Measurements from ENCODE around the gene ADGRL2. TPM values are rescaled to one million over a fixed set of nuclear protein-coding genes. Genes with fewer than 3 reads are reported as not detected.

The ADGRL2 gene
- 0.97 TPM in 1 of 2 replicates, not detected in the other for total RNA-seq (2014; rRNA removed; shearing (Covaris generic))

DNA sequence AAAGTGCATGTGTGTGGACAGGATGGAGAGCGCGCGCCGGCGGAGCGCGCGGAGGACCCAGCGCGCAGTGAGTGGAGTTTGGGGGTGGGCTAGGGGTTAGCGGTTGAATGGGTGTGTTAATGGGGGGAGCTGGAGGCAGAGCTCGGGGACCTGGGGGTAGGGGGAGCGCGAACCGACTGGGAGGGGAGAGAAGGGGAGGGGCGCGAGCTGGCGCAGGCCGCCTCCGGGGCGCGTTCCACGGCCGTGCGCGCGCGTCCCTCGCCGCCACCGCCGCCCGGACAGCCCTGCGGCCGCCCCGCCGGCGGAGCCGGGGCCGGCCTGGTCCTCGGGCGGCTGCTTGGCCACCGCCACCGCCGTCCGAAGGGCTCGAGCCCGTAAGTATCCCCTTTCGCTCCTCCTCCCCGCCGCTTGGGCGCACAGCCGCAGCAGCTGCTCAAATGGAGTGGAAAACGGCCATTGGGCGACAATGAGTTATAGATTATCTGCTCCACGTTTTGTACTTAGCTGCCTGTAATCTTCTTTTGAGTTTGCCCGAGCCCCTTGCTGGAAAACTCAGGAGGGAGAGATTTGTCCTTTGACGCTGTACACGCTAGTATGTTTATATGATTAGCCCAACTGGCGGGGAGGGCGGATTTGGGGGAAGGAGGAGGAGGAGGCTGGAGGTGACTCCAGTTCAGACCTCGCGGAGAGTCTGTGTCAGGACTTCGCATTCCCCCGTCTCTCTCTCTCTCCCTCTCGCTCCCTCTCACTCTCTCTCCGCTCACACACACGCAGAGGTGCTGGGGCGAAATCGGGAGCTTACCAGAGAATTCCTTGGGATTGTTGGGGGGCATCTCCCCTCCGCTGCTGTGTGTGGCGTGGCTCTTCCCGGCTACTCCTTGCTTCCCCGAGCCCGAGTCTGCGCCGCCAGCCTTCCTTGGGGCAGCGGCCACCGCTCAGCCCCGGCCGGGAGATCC is at the start of gene ADGRL2:
Gene ADGRL2 (plus strand): TSS at position 240 of the 956 bp plus-strand sequence. CDS start 36,051 bp downstream, outside the sequence.
- DNase-seq (ENCODE audit: low spot score): no peak

DNA sequence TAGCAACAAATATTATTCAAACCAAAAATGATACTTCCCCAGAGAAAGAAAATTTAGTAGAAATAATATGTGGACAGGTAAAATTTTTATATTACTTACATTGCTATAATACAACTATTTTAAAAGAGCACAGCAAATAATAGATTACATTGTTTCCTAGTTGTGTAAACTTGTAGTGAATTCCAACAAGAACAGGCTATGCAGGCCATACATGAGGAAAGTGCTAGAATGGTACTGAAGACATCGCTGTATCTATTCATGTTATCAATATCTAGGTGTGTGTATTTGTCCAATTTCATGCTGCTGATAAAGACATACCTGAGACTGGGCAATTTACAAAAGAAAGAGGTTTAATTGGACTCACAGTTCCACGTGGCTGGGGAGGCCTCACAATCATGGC is 47.9 kb upstream of the ADGRL2 start:
- no peak for DNase-seq (ENCODE audit: low spot score)

DNA sequence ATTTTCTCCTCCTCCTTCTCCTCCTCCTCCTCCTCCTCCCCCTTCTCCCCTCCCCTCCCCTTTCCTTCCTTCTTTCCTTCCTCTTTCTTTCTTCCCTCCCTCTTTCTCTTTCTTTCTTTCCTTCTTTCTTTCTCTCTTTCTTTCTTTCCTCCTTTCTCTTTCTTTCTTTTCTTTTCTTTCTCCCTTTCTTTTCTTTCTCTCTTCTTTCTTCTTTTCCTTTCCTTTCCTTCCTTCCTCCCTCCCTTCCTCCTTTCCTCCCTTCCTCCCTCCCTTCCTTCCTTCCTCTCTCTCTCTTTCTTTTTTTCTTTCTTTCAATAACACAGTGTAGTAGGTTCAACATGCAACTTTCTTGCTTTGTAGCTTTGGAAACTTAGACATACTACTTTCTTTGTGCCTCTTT is 46.3 kb upstream of the ADGRL2 start:
- no peak for DNase-seq (ENCODE audit: low spot score)

DNA sequence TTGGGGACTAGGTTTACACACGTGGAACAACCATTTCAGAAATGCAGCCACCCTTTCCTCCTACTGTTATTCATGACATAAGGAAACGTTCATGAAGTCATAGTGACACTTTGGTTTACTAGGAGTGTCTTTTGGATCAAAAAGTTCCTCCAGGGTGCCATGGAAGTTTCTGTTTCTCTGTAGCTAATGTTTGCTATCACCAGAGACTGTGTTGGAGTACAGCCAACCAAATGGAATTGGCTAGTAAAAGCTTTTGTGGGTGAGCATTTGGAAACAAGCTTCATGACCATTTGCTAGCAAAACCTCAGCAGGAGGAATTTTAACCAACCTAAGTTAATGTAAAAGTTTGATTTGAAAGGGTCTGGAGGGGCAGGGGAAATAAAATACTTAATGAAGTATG is 43.9 kb upstream of the ADGRL2 start:
- peak; percentile 24 for DNase-seq (ENCODE audit: low spot score)

DNA sequence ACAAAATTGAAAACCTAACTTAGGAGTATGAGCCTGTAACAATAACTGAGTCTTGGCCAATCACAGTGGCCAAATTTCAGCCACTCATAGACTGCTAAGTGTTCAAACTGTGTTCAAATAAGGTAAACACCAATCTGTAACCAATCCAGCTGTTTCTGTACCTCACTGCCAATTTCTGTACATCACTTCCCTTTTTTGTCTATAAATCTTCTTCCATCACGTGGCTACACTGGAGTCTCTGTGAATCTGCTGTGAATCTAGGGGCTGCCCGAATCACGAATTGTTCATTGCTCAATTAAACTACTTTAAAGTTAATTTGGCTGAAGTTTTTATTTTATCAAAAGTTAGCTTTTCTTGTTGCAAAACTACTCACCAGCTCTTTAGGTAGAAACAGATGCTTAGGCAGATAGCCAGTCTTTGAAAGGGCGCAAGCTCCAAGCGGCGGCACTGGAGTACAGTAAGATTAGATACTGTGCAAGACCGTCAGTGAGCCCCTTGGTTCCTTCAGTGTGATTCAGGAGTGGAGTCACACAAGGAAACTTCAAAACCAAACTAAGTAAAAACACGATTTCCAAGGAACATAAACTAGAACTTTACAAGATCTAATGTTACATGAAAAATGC is 43.2 kb upstream of the ADGRL2 start:
- DNase-seq (ENCODE audit: low spot score): no peak

DNA sequence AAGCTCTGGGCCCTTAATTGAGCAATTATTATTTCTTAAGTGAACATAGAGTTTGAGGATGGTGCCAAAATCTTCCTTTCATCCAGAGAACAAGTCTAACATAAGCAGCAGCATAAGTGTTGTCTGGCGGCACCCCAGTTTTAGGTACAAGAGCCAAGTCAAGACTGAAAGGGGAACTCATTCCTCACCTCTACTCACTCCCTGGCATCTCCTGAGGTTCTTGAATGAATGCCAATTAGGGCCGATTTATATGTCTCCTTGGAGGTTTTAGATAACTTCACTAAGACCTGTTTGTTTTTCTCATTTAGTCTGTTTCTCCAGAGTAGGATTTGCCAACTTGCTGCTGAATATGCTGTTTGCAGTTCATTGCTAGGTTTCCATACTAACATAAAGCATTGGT is 42.6 kb upstream of the ADGRL2 start:
- no peak for DNase-seq (ENCODE audit: low spot score)

DNA sequence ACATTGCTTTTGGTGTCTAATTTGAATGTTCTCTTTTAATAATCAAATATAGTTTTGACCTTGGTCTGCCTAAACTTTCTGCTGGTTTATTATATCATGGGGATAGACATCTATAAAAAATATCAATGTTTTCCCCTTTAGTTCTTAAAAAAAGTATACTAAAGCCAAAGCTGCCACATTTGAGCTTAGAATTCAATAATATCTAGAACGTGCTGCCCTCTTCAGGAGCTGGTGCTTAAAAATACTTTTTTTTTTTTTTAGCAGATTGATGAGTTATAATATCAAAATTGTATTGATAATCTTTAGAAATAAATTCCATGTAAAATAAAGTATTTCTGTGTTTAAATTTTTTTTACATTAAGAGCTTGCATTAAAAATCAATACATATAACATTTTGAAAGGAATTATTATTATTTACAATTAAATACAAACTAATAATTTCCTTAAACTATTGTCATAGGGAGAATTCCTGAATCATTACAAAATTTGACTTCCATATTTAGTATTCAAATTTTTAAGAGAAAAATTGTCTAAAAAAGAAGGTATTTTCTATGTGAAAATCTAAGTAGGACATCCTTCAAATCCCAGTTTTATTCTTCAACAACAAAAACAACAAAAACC is 40.1 kb upstream of the ADGRL2 start:
- peak; percentile 37 for DNase-seq (ENCODE audit: low spot score)

DNA sequence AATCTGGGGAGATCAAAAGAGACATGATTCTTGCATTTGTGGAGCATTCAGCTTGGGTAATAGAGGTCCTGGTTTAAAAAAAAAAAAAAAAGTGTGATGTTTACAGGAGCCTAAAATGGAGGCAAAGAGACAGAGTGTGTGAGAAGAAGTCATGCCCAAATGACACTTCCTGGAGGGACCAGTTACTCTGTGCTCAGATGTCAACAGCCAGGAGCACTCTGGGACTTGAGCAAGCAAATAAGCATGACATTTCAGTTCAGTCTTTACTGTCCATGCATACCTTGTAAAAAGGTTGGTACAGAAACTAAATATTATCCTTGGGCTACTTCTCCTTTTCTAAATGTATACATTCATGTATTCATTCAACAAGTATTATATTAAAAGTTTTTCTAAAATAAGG is 25.2 kb upstream of the ADGRL2 start:
- DNase-seq (ENCODE audit: low spot score): no peak

DNA sequence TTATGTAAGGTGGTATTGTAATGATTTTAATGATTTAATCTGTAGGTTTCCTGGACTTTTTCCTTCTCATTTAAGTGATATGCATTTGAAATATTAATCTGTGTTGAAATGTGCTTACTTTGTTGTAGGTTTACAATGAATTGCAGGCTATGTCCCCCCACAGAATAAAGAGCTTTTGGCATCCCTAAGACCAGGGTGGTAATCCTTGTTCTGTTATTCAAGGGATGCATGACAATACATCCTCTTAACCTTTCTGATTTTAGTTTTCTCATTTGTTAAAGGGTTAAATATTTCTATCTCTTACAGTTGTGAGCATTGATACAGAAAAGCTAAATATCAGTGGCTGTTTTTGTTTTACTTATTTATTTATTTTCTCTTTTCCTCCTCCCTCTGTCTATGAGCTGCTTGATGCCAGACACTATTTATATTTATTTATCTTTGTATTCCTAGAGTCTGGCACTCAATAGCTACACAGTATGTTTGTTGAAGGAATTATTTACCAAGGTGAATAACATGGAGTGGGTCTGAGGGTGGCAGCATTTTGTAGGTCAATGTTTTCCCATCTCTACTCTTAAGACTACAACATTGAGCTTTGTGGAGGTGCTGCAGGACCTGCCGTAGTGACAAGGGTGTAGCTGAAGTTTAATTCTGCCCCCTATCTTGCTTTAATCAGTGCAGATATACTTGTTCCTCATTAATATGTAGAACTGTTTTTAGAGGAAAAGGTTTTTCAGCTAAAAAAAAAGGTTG is 19.9 kb upstream of the ADGRL2 start:
- no peak for DNase-seq (ENCODE audit: low spot score)

DNA sequence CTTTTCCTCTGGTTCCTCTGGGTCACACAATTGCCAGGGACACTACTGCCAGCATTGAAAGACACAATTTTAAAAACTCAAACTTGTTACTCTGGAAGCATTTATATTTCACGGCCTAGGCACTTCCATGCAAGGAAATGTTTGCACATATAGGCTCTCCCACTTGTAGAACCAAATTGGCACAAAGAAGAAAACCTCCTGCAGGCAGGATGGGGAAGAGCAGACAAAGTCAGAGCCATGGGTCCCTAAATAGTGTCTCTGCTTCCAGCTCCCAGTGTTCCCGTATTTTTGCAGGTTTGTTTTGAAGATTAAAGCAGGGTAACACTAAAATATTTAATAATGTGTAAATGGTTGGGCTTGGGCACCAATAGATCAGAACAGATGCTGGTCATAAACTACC is 19.0 kb upstream of the ADGRL2 start:
- no peak for DNase-seq (ENCODE audit: low spot score)

DNA sequence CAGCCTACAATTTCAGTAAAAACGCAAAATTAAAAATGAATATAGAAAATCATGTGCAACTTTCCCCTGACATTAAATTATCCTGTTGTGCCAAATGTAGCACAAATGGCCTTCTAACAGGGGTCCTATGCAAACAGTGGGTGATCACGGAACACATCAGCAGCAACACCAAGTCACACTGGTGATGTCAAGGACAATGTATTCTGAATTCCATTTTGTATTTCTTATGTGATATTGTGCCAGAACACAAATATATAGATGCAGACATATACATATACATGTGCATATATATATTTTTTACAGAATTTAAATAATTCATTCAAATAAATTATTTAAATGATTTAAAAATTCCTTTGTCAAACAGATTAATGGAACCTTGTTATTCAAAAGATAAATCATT is 8.6 kb upstream of the ADGRL2 start:
- DNase-seq (ENCODE audit: low spot score): no peak

DNA sequence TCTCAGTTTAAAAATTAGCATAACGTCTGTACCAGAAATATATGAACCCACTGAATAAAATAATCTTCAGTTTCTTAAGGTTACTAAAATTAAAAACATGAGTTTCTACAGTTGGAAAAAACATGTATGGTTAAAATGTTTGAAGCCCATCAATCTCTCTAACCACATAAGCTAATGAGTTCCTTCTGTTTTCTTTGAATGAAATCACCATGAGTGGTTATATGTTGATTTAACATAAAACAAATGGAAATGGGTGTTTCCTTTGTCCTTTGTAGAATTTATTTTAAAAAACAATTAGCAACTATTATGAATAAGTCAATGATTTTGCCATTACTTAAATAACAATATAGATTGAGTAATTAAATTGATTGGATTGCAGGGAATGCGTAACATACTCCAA is 3.0 kb upstream of the ADGRL2 start:
- no peak for DNase-seq (ENCODE audit: low spot score)

DNA sequence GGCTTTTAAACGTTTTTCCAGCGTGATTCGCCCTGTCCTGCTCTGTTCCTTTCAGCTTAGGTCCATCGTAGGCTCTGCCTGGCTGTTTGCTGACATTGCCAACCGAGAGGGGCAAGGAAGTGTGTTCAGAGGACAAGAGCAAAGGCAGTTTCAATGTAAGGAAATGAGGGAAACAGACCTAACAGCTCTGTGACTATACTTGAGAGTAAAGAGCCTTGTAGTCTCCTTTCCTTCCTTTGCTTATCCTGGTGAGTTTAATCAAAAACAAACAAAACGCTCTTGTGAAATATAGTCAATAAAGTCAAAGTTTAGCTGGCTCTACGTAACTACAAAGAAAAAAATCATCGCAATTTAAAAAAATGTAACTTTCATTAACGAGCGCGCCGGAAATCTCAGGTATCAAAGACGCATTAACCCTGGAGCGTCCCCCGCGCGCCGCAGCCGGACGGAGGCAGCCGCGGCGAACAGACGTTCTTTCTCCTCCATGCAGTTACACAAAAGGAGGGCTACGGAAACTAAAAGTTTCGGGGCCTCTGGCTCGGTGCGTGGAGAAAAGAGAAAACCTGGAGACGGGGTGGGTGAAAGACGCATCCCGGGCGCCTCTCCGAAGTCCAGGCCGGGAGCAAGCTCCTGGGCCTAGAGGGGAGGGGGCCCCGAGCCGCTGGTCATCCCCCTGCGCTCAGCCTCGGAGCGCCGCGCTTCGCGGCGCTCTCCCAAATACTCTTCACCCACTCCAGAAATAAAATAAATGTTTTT is 617 bp upstream of the ADGRL2 start:
- DNase-seq (ENCODE audit: low spot score): no peak

DNA sequence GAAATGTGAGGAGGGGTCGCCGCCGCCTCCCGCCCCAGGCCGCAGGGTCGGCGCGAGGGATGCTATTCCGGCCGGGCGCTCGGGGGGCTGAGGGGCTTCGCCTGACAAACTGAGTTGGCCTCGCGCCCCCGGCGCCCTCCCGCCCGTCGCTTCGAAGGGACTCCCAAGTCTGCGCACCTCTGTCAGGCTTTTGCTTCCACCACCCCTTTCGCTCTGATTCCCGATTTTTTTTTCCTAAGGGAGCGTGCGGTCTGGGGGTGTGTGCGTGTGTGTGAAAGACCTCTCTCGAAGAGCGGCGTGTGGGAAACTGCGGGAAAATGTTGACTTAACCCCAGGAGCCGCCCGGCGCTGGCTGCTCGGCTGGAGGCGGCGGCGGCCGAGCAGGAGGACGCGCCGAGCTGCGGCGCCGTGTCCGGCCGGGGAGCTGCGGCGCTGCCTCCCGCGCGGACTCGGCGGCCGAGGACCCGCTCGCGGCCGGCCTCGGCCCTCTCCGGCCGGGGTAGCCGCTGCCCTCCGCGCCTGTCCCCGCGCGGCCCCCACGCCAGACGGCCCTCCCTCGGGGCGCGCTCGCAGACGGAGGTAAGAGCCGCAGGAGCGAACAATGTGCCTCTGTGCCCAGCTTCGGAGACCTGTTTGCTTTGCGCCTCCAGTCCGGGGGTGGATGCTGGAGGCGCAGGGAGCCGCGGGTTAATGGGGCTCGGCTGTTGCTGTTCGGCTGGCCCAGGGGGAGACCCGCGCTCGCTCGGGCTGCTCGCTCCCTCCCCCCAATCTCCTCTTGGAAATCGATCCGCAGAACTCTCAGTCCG is 1.1 kb downstream of the ADGRL2 start:
- no peak for DNase-seq (ENCODE audit: low spot score)

DNA sequence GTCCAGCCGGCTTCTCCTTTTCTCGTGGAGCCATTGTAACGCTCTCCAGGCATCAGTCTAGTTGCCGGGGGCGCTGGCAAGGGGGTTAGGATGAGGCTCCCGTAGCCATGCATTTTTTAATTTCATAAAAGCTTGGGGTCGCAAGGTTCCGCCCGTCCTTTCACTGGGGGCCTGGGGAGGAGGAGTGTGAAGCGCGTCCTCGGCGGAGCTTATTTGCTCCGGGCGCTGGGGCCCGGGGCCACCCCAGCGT is 1.6 kb downstream of the ADGRL2 start:
- DNase-seq (ENCODE audit: low spot score): no peak

DNA sequence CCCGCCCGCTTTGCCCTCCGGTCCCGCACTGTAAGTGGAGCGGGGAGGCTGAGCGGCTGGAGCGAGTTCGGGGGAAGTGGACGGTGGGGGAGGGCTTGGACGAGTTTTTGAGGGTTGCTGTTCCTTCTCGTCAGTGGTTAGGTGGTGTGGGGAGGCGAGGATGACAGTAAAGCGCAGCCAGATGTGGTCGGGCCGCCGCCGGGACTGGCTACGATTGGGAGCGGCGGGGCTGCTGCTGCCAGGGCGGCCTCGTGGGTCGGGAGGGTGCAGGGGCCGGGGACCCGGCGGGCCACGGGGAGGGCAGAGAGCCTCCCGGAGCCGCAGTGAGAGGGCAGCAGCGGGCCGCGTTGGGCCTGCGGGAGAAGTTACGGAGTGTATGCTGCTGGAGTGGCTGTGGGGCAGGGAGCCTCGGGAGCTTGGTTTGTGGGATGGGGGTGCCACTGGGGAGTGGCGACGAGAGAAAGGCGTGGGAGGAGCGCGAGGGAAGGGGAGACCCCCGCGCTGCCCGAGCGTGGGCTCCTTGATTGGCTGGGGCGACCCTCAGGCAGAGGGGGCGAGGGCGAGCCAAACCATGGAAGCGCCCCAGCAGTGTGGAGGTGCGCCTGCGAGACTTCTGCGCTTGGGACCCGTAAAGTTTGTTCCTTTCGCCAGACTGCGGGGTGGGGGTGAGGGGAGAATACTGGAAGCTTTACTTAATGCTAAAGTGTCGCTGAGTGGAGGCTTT is 2.1 kb downstream of the ADGRL2 start:
- no peak for DNase-seq (ENCODE audit: low spot score)

DNA sequence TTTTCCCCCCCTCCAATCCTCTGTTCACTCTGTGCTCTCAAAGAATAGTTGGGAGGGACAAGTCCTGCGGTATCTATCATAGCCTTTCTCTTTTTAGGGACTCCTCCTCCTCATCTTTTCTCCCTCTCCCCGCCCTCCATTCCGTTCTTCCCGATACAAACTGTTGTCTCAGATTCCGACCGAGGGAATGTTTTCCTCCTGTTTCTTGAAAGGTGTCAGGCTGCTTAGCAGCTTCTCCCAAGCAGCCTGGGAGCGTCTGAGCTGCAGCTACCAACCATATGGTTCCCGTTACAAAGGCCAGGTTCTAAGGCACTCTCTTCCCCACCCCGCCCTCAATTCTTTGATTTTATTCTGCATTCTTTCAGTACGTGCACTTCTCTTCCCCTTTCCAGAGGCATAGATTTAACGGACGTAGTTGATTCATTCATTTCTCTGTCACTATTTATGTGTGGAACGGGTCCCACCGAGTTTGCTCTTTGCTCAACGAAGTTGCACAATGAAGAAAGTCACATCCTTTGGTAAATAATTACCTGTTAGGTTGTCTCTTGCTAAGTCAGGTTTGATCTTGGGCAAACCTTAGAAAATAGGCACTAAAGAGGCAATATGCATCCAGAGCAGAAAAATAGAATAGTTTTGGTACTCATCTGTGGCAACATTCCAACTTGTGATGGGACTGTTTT is 2.8 kb downstream of the ADGRL2 start:
- DNase-seq (ENCODE audit: low spot score): peak; percentile 9

DNA sequence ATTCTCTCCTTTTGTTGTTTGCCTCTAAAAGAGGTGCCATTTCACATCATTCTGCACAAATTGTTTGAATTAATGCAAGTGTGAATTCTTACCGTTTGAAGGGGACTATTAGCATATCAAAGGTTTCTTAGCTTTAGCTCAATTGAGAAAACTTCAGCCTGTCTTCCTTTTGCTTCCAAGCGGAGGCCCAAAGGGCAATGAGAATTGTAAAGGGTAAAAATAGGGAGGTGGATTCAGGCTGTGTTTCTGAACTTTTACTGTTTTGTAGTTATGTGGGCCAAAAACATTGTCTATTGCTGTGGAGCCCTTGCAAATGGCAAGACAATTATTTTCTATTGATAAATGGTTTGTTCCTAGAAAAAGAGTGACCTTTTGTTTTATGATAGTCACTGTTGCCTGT is 3.6 kb downstream of the ADGRL2 start:
- no peak for DNase-seq (ENCODE audit: low spot score)

Data from HT-29 (cell line).